Measurements from ENCODE around the gene LEF1.
A peak's percentile ranks its signal among the peaks of the same experiment; 100 is the strongest.

DNA sequence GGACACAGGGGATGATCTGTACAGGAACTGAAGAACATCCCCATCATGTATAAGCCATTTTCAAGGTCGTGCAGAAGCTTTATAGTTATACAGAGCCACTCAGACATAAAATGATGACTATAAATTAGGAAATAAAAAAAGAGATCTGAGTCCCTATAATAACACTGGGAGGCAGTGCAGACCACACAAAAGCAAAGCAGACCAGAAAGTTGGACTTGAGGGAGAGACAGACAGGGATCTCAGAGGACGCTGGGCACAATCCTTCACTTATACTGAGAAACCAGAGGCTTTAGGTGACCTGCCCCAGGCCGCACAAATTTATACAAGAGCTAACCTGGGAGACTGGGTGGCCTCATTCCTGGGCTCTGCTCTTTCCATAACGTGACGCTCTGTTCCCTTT lies 108.6 kb downstream of the LEF1 start:
- peak in 10 of 12 donors; percentile 11 to 56 (median 37) for TF ChIP-seq CTCF (IDR thresholded peaks at IDR 0.05)
- no peak for TF ChIP-seq POLR2A (IDR thresholded peaks at IDR 0.05)

Data from heart left ventricle (tissue), 13 donors.